IMR-90 (cell line): ENCODE measurements around the gene MYH16.

ENCODE experiments used
- BHLHE40 ChIP-seq: fragments of 150-350 bp; IDR thresholded peaks from 2 replicates; pipeline ENCODE4 v1.6.1; 2016; ENCODE audit warnings: mild to moderate bottlenecking, low read depth, low read length
- CEBPB ChIP-seq: IDR thresholded peaks from 2 replicates; pipeline ENCODE4 v1.6.1; 2012; ENCODE audit warnings: low read depth, low read length, improper control_type of control experiment
- FOS ChIP-seq: fragments of 150-350 bp; IDR thresholded peaks from 2 replicates; pipeline ENCODE4 v1.6.1; 2016; ENCODE audit warnings: low read depth, low read length
- MAFK ChIP-seq: IDR thresholded peaks from 2 replicates; pipeline ENCODE4 v1.6.1; 2012; ENCODE audit warnings: low read depth, low read length, improper control_type of control experiment
- MXI1 ChIP-seq: IDR thresholded peaks from 2 replicates; pipeline ENCODE4 v1.6.1; 2012; ENCODE audit warnings: low read depth, mild to moderate bottlenecking, low read length, moderate library complexity, borderline replicate concordance
- NFE2L2 ChIP-seq: fragments of 150-350 bp; IDR thresholded peaks from 2 replicates; pipeline ENCODE4 v1.6.1; 2016; ENCODE audit warnings: low read depth, mild to moderate bottlenecking, low read length
- POLR2A ChIP-seq: IDR thresholded peaks from 2 replicates; pipeline ENCODE4 v1.6.1; 2012; ENCODE audit warnings: mild to moderate bottlenecking, low read depth, low read length
- RAD21 ChIP-seq: IDR thresholded peaks from 2 replicates; pipeline ENCODE4 v1.6.1; 2012; ENCODE audit warnings: low read length, improper control_type of control experiment
- RCOR1 ChIP-seq: IDR thresholded peaks from 2 replicates; pipeline ENCODE4 v1.6.1; 2012; ENCODE audit warnings: mild to moderate bottlenecking, low read length, improper control_type of control experiment; ENCODE audit not compliant: insufficient replicate concordance
- RFX5 ChIP-seq: IDR thresholded peaks from 2 replicates; pipeline ENCODE4 v1.8.0; 2012; ENCODE audit warnings: low read depth, mild to moderate bottlenecking, low read length, moderate library complexity
- TF ChIP-seq, protein P1 (sequence below): conservative IDR thresholded peaks from 2 replicates; pipeline ENCODE4 v1.5.1; 2012; ENCODE audit warnings: mild to moderate bottlenecking, low read depth, low read length, improper control_type of control experiment
- TF ChIP-seq, protein P2 (sequence below): fragments of 150-350 bp; IDR thresholded peaks from 2 replicates; pipeline ENCODE4 v1.6.1; 2017; ENCODE audit warnings: mild to moderate bottlenecking, antibody characterized with exemption, low read length, low read depth
- TF ChIP-seq, protein P3 (sequence below): fragments of 150-350 bp; IDR thresholded peaks from 2 replicates; pipeline ENCODE4 v1.6.1; 2016; ENCODE audit warnings: low read depth, mild to moderate bottlenecking, low read length, moderate library complexity, borderline replicate concordance

DNA sequence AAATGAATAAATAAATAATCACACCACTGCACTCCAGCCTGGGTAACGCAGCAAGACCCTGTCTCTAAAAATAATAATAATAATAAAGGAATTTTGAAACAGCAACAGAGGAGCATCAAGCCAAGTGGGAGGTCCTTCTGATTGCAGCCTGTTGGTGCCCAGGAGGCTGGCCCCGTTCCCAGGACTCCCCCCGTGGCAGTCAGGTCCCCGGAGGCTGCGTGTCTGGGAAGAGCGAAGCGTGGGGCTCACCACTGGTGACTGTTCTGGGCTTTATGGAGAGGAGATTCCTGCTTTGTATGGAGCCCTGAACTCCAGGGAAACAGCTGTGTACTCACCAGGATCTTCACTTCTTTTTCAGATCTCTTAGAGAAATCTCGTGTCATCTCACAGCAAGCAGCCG lies 19.3 kb upstream of the MYH16 start:
- no peak for TF ChIP-seq RCOR1
- TF ChIP-seq MXI1: no peak
- TF ChIP-seq, protein P1, sequence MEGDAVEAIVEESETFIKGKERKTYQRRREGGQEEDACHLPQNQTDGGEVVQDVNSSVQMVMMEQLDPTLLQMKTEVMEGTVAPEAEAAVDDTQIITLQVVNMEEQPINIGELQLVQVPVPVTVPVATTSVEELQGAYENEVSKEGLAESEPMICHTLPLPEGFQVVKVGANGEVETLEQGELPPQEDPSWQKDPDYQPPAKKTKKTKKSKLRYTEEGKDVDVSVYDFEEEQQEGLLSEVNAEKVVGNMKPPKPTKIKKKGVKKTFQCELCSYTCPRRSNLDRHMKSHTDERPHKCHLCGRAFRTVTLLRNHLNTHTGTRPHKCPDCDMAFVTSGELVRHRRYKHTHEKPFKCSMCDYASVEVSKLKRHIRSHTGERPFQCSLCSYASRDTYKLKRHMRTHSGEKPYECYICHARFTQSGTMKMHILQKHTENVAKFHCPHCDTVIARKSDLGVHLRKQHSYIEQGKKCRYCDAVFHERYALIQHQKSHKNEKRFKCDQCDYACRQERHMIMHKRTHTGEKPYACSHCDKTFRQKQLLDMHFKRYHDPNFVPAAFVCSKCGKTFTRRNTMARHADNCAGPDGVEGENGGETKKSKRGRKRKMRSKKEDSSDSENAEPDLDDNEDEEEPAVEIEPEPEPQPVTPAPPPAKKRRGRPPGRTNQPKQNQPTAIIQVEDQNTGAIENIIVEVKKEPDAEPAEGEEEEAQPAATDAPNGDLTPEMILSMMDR: no peak
- no peak for TF ChIP-seq POLR2A
- no peak for TF ChIP-seq FOS
- TF ChIP-seq NFE2L2: no peak
- TF ChIP-seq RFX5: no peak
- TF ChIP-seq CEBPB: no peak
- no peak for TF ChIP-seq RAD21
- no peak for TF ChIP-seq BHLHE40
- TF ChIP-seq, protein P2, sequence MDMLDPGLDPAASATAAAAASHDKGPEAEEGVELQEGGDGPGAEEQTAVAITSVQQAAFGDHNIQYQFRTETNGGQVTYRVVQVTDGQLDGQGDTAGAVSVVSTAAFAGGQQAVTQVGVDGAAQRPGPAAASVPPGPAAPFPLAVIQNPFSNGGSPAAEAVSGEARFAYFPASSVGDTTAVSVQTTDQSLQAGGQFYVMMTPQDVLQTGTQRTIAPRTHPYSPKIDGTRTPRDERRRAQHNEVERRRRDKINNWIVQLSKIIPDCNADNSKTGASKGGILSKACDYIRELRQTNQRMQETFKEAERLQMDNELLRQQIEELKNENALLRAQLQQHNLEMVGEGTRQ: no peak
- TF ChIP-seq, protein P3, sequence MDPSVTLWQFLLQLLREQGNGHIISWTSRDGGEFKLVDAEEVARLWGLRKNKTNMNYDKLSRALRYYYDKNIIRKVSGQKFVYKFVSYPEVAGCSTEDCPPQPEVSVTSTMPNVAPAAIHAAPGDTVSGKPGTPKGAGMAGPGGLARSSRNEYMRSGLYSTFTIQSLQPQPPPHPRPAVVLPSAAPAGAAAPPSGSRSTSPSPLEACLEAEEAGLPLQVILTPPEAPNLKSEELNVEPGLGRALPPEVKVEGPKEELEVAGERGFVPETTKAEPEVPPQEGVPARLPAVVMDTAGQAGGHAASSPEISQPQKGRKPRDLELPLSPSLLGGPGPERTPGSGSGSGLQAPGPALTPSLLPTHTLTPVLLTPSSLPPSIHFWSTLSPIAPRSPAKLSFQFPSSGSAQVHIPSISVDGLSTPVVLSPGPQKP: no peak
- no peak for TF ChIP-seq MAFK
